ENCODE results near the gene KDM8. TPM values are rescaled to one million over a fixed set of nuclear protein-coding genes. Genes with fewer than 3 reads are reported as not detected.

Gene KDM8
- total RNA-seq, 1 experiment from 2014 or later: 3.7 TPM

DNA sequence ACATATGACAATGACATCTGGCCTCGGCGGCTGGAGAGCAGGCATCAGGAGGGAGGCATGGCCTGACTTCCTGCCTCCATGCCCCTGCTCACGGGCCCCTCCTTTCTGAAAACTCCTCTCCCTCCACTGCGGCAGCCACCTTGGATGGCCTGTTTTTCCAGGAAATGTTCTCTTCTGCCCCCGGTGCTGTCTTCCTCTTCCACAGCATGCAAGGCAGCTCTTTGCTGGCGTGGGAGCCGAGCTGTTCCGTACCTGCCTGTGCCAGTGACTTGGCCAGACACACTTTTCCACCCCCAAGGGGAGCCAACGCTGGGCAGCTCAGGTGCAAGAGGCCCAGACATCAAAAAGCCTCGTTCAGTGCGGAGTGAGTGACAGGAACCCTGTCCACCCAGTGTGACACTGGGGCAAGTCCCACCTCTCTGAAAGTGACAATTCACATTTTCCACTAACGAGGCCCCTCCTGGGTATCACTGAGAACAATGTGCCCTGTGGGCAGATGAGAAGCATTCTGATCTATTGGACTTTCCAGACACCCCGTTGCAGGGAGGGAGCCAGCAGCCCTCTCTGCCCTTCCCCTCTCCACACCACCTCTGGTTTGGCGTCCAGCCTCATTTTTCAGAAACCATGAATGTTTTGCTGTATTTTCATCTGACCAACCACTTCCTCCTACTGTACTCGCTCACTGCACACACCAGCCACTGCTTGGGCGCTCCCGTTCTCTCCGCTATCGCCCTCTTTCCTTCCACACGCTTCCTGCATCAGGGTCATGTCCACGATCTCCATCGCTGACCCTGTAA, 34.1 kb downstream of the KDM8 start:
- CTCF ChIA-PET: interaction anchor here (0.5 to 11.0 kb wide), 11 partner anchors 12 to 227 kb away, joined by 3 to 248 read pairs (median 8); no protein-coding TSS in a partner anchor
- DNase-seq (ENCODE audit: unreplicated experiment): no peak
- Mint-ChIP-seq H3K9me3 (ENCODE audit: unreplicated experiment) (no peaks in the 10 kb centered on the region), H3K36me3 (ENCODE audit: insufficient read depth, unreplicated experiment) (peaks cover 42% of the 10 kb centered on the region), H3K27ac (ENCODE audit: low read depth, unreplicated experiment) (peak overlapping the region; percentile 66), H3K27me3 (ENCODE audit: insufficient read depth, unreplicated experiment) (no peaks in the 10 kb centered on the region), H3K4me1 (ENCODE audit: insufficient read depth, unreplicated experiment) (peaks cover 23% of the 10 kb centered on the region), H3K4me3 (ENCODE audit: unreplicated experiment) (no peak overlapping the region)
- BruUV-seq (replicated peaks): no TSS peak
- intact Hi-C loops (cut with micrococcal nuclease): no loop called here
- TF ChIP-seq, protein P1, sequence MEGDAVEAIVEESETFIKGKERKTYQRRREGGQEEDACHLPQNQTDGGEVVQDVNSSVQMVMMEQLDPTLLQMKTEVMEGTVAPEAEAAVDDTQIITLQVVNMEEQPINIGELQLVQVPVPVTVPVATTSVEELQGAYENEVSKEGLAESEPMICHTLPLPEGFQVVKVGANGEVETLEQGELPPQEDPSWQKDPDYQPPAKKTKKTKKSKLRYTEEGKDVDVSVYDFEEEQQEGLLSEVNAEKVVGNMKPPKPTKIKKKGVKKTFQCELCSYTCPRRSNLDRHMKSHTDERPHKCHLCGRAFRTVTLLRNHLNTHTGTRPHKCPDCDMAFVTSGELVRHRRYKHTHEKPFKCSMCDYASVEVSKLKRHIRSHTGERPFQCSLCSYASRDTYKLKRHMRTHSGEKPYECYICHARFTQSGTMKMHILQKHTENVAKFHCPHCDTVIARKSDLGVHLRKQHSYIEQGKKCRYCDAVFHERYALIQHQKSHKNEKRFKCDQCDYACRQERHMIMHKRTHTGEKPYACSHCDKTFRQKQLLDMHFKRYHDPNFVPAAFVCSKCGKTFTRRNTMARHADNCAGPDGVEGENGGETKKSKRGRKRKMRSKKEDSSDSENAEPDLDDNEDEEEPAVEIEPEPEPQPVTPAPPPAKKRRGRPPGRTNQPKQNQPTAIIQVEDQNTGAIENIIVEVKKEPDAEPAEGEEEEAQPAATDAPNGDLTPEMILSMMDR (IDR thresholded peaks at IDR 0.05; ENCODE audit: unreplicated experiment): no peak
- POLR2A ChIA-PET: interaction anchor here (1.4 kb wide), 1 partner anchor 85 kb away, joined by 4 read pairs; no protein-coding TSS in a partner anchor

DNA sequence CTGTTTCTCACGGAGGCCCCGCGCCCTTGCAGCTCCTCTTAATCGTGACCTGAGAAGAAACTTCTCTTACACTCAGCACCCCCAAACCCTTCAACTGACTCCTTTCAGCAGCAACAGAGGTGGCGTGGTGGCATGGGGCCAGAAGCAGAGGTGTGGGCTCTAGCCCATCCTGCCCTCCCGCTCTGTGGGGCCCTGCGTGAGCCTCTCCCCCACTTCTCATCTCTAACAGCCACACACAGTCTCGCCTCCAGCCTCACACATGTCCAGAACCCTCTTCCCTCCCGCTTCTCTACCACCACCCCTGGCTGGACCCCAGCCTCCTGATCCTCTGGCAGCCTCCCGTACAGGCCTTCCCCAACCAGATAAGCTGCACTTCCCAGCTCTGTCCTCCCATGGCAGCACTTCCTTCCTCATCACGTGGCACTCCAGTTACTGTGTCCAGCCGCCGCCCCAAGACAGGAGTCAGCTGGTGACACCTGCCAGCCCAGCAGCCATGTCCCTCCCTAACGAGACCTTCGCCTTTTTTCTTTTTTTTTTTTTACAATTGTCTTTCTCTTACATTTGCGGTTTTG, 34.8 kb downstream of the KDM8 start:
- ChIA-PET POLR2A (interaction anchor here (1.4 kb wide), 1 partner anchor 84 kb away, joined by 4 read pairs; no protein-coding TSS in a partner anchor), CTCF (interaction anchor here (0.5 to 11.0 kb wide), 6 partner anchors 124 to 219 kb away, joined by 3 to 248 read pairs (median 6); no protein-coding TSS in a partner anchor)
- peaks cover 23% of the 10 kb centered on the region for H3K4me1 Mint-ChIP-seq (ENCODE audit: insufficient read depth, unreplicated experiment)
- H3K4me3 Mint-ChIP-seq (ENCODE audit: unreplicated experiment): no peak overlapping the region
- no peaks in the 10 kb centered on the region for H3K27me3 Mint-ChIP-seq (ENCODE audit: insufficient read depth, unreplicated experiment)
- intact Hi-C loops (cut with micrococcal nuclease): no loop called here
- H3K9me3 Mint-ChIP-seq (ENCODE audit: unreplicated experiment): no peaks in the 10 kb centered on the region
- TF ChIP-seq, protein P1 (IDR thresholded peaks at IDR 0.05; ENCODE audit: unreplicated experiment): no peak
- BruUV-seq (replicated peaks): no TSS peak
- no peak for DNase-seq (ENCODE audit: unreplicated experiment)
- H3K27ac Mint-ChIP-seq (ENCODE audit: low read depth, unreplicated experiment): peak overlapping the region; percentile 5
- peaks cover 39% of the 10 kb centered on the region for H3K36me3 Mint-ChIP-seq (ENCODE audit: insufficient read depth, unreplicated experiment)

DNA sequence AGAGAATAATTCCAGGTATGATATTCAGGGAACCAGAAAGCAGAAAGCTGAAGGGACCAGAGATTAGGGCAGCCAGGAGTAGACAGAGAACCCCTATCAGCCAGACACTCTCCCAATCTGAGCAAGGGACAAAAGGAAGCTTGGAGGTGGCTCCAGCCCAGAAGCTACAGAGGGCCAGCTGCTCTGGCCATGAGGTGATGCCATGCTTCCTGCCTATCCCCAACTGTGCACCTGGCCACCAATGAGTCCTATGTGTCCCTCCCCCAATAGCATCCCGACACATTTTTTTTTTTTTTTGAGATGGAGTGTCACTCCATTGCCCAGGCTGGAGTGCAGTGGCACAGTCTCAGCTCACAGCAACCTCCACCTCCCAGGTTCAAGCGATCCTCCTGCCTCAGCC, 35.3 kb downstream of the KDM8 start:
- Mint-ChIP-seq H3K36me3 (ENCODE audit: insufficient read depth, unreplicated experiment) (peaks cover 39% of the 10 kb centered on the region), H3K4me1 (ENCODE audit: insufficient read depth, unreplicated experiment) (peaks cover 23% of the 10 kb centered on the region), H3K27me3 (ENCODE audit: insufficient read depth, unreplicated experiment) (no peaks in the 10 kb centered on the region), H3K27ac (ENCODE audit: low read depth, unreplicated experiment) (peak overlapping the region; percentile 5), H3K4me3 (ENCODE audit: unreplicated experiment) (no peak overlapping the region), H3K9me3 (ENCODE audit: unreplicated experiment) (no peaks in the 10 kb centered on the region)
- ChIA-PET POLR2A (interaction anchor here (1.4 kb wide), 1 partner anchor 84 kb away, joined by 4 read pairs; no protein-coding TSS in a partner anchor), CTCF (interaction anchor here (0.6 to 11.0 kb wide), 4 partner anchors 11 to 210 kb away, joined by 3 to 248 read pairs (median 4); no protein-coding TSS in a partner anchor)
- BruUV-seq (replicated peaks): no TSS peak
- no peak for DNase-seq (ENCODE audit: unreplicated experiment)
- TF ChIP-seq, protein P1 (IDR thresholded peaks at IDR 0.05; ENCODE audit: unreplicated experiment): no peak
- intact Hi-C loops (cut with micrococcal nuclease): no loop called here

DNA sequence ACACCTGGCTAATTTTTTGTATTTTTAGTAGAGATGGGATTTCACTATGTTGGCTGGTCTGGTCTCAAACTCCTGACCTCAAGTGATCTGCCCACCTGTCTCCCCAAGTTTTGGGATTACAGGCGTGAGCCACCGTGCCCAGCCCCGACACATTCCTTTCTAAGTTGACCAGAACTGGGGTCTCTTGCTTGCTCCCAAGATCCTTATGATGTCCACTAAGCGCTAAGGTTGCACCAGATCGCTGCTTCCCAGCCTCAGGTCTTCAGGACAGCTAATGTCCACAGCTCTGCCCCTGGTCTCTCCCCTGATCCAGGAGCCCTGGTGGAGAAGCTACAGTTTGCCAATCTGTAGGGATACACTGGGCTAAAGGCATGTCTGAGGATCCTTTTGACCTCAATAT, 35.7 kb downstream of the KDM8 start:
- H3K9me3 Mint-ChIP-seq (ENCODE audit: unreplicated experiment): no peaks in the 10 kb centered on the region
- no peak overlapping the region for H3K4me3 Mint-ChIP-seq (ENCODE audit: unreplicated experiment)
- H3K27ac Mint-ChIP-seq (ENCODE audit: low read depth, unreplicated experiment): no peak overlapping the region
- no TSS peak for BruUV-seq (replicated peaks)
- POLR2A ChIA-PET: interaction anchor here (0.8 kb wide), 1 partner anchor 79 kb away, joined by 3 read pairs; no protein-coding TSS in a partner anchor
- TF ChIP-seq, protein P1 (IDR thresholded peaks at IDR 0.05; ENCODE audit: unreplicated experiment): no peak
- no peaks in the 10 kb centered on the region for H3K27me3 Mint-ChIP-seq (ENCODE audit: insufficient read depth, unreplicated experiment)
- peaks cover 39% of the 10 kb centered on the region for H3K36me3 Mint-ChIP-seq (ENCODE audit: insufficient read depth, unreplicated experiment)
- intact Hi-C loops (cut with micrococcal nuclease): no loop called here
- CTCF ChIA-PET: interaction anchor here (0.8 to 11.0 kb wide), 4 partner anchors 10 to 217 kb away, joined by 3 to 248 read pairs (median 4); no protein-coding TSS in a partner anchor
- peaks cover 25% of the 10 kb centered on the region for H3K4me1 Mint-ChIP-seq (ENCODE audit: insufficient read depth, unreplicated experiment)
- DNase-seq (ENCODE audit: unreplicated experiment): no peak
